Fibroblast of lung (primary cell): Measurements from ENCODE around the gene CCDC192. TPM values are rescaled to one million over a fixed set of nuclear protein-coding genes. Genes with fewer than 3 reads are reported as not detected.

Experiments
- DNase-seq, 2 donors: peaks; one replicate each; pipeline versions ENCODE4 v3.0.0 to v3.0.0-alpha.2; 2010; ENCODE audit warnings: low read depth in 2 of 2
- H2AFZ ChIP-seq: 2 replicates; pipeline ENCODE4 v1.5.1; 2012; ENCODE audit warnings: low read length, control low read depth, inconsistent platforms
- H3K27ac ChIP-seq: 2 replicates; pipeline ENCODE4 v1.5.1; 2011; ENCODE audit warnings: low read length, control low read depth; ENCODE audit not compliant: insufficient read depth
- H3K27me3 ChIP-seq: 2 replicates; pipeline ENCODE4 v1.5.1; 2011; ENCODE audit warnings: mild to moderate bottlenecking, low read length; ENCODE audit not compliant: control insufficient read depth, insufficient read depth
- H3K36me3 ChIP-seq: 2 replicates; pipeline ENCODE4 v1.5.1; 2011; ENCODE audit warnings: low read length; ENCODE audit not compliant: control insufficient read depth, insufficient read depth
- H3K4me1 ChIP-seq: 2 replicates; pipeline ENCODE4 v1.5.1; 2011; ENCODE audit warnings: low read length; ENCODE audit not compliant: control insufficient read depth, insufficient read depth; ENCODE audit errors: extremely low read depth
- H3K4me2 ChIP-seq: 2 replicates; pipeline ENCODE4 v1.5.1; 2011; ENCODE audit warnings: low read length, control low read depth; ENCODE audit not compliant: insufficient read depth; ENCODE audit errors: extremely low read depth
- H3K4me3 ChIP-seq, 4 experiments: fragments of 200-600 bp in 1 of 4; sonication (generic) in 1 of 4; replicated peaks in 1 of 4; 2 replicates each; pipeline ENCODE4 v1.5.1; 2011 to 2016; ENCODE audit warnings: low read length in 4 of 4, low read depth in 3 of 4, mild to moderate bottlenecking in 3 of 4, control low read depth in 2 of 4, inconsistent platforms in 1 of 4, mixed read lengths in 1 of 4; ENCODE audit not compliant: insufficient read depth in 1 of 4; ENCODE audit errors: control extremely low read depth in 1 of 4
- H3K79me2 ChIP-seq: 2 replicates; pipeline ENCODE4 v1.5.1; 2012; ENCODE audit warnings: mild to moderate bottlenecking, low read length, inconsistent platforms; ENCODE audit not compliant: control insufficient read depth, insufficient read depth
- H3K9ac ChIP-seq: 2 replicates; pipeline ENCODE4 v1.5.1; 2011; ENCODE audit warnings: mild to moderate bottlenecking, low read length, control low read depth; ENCODE audit not compliant: insufficient read depth
- H3K9me3 ChIP-seq: 2 replicates; pipeline ENCODE4 v1.5.1; 2012; ENCODE audit warnings: low read depth, low read length; ENCODE audit not compliant: control insufficient read depth, insufficient read depth
- H4K20me1 ChIP-seq: 2 replicates; pipeline ENCODE4 v1.5.1; 2011; ENCODE audit warnings: low read length; ENCODE audit not compliant: control insufficient read depth, insufficient read depth; ENCODE audit errors: extremely low read depth
- EZH2 ChIP-seq: IDR thresholded peaks from 2 replicates; pipeline ENCODE4 v1.5.1; 2012; ENCODE audit warnings: low read length, control low read depth, mild to moderate bottlenecking; ENCODE audit errors: missing control alignments
- polyA plus RNA-seq, 2 donors: library from polyadenylated mRNA; depleted of rRNA in 1 of 2; stranded (reverse) in 1 of 2; unstranded in 1 of 2; fragments of >200 nt; gene quantifications; 2 replicates each; pipeline ENCODE4 v1.2.1, GENCODE V29; 2011 to 2012; ENCODE audit warnings: missing spikeins in 1 of 2
- total RNA-seq: library from RNA; depleted of rRNA; stranded (reverse); fragments of >200 nt; gene quantifications from 2 replicates; pipeline ENCODE4 v1.2.1, GENCODE V29; 2014
- TF ChIP-seq, protein P1 (sequence below), 2 donors: IDR thresholded peaks in 1 of 2; conservative IDR thresholded peaks in 1 of 2; 1 replicate in 1 of 2; 2 replicates in 1 of 2; pipeline ENCODE4 v1.5.1; 2011 to 2012; ENCODE audit warnings: low read length in 2 of 2, control low read depth in 1 of 2, inconsistent platforms in 1 of 2, low read depth in 1 of 2, mild to moderate bottlenecking in 1 of 2

The CCDC192 gene
- total and polyA plus RNA-seq, 2 donors (not counting 1 experiment from before 2014, with no cell fraction given) = not detected

DNA sequence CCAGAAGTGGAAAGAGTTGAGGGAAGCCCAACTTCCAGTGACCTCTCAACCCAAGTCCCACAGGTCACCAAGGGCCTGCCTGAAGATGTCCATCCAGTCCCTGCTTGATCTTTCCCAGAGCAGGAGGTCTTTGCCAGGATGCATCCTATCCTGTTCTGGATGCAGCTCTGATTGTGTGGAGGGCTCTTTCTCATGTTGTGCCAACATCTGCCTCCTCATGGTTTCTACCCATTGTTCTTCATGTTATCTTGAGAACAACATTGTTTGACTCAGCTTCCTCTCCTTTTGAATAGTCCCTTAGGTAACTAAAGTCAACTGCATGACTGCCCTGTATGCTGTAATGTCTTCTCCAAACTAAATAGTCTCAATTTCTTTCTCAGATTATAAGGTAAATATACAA is 169.3 kb downstream of the CCDC192 start:
- H3K36me3 ChIP-seq = no peaks in the 10 kb centered on the region
- H3K4me3 ChIP-seq = no peak overlapping the region
- H3K27ac ChIP-seq = no peak overlapping the region
- TF ChIP-seq EZH2 = no peak
- TF ChIP-seq, protein P1, sequence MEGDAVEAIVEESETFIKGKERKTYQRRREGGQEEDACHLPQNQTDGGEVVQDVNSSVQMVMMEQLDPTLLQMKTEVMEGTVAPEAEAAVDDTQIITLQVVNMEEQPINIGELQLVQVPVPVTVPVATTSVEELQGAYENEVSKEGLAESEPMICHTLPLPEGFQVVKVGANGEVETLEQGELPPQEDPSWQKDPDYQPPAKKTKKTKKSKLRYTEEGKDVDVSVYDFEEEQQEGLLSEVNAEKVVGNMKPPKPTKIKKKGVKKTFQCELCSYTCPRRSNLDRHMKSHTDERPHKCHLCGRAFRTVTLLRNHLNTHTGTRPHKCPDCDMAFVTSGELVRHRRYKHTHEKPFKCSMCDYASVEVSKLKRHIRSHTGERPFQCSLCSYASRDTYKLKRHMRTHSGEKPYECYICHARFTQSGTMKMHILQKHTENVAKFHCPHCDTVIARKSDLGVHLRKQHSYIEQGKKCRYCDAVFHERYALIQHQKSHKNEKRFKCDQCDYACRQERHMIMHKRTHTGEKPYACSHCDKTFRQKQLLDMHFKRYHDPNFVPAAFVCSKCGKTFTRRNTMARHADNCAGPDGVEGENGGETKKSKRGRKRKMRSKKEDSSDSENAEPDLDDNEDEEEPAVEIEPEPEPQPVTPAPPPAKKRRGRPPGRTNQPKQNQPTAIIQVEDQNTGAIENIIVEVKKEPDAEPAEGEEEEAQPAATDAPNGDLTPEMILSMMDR (conservative IDR thresholded peaks at IDR 0.05 in 1 of 2, IDR thresholded peaks at IDR 0.05 in 1 of 2; ENCODE audit: low read depth in 1 of 2, low read length in 2 of 2) = no peak
- H2AFZ ChIP-seq = no peak overlapping the region
- H3K79me2 ChIP-seq = no peaks in the 10 kb centered on the region
- H3K4me1 ChIP-seq = peaks cover 4% of the 10 kb centered on the region
- H3K27me3 ChIP-seq = no peaks in the 10 kb centered on the region
- no peaks in the 10 kb centered on the region for H3K9me3 ChIP-seq
- H4K20me1 ChIP-seq = no peaks in the 10 kb centered on the region
- no peak for DNase-seq
- H3K4me2 ChIP-seq = no peak overlapping the region
- no peak overlapping the region for H3K9ac ChIP-seq

DNA sequence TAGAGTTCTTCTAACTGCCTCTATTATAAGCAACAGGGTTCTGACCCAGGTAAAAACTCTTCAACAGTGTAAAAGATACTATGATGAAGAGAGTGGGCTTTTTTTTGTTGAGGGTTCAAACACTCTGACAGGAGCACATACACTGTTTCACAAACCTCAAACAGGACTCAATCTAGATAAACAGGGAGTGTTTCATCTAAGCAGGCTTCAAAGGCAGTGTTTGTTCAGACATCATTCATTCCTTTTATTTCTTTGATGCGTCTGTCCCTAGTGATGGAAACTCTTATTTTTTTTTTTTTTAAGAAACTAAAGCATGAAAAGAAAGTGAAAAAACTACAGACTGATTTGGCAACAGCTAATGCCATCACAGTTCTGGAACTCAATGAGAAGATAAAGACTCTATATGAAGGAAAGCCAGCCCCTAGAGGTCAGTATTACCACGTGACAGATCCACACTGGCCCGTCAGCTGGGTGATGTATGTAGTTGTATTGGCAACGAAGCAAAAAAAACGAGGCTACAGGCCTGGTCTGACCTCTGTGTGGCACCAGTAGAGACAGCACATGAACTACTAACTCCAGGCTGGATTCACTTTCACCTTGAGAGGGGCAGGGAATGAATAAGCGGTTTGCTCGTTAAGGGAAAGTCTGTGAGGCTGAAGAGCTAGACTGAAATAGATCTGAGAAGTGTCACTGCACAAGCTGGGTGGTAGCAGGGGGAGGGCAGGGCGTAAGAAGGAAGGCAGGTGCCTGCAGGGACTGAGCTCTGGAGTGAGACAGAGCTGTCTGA is 172.2 kb downstream of the CCDC192 start:
- Histone ChIP-seq H4K20me1 (no peaks in the 10 kb centered on the region), H3K9me3 (no peaks in the 10 kb centered on the region), H3K4me2 (no peak overlapping the region), H3K27me3 (no peaks in the 10 kb centered on the region), H3K36me3 (no peaks in the 10 kb centered on the region), H3K4me1 (peaks cover 4% of the 10 kb centered on the region), H3K9ac (no peak overlapping the region), H3K27ac (no peak overlapping the region), H3K4me3 (peak overlapping the region in 1 of 4 experiments; percentile 14), H2AFZ (peak overlapping the region; percentile 57), H3K79me2 (no peaks in the 10 kb centered on the region)
- TF ChIP-seq, protein P1 (conservative IDR thresholded peaks at IDR 0.05 in 1 of 2, IDR thresholded peaks at IDR 0.05 in 1 of 2; ENCODE audit: low read depth in 1 of 2, low read length in 2 of 2) = peak; percentile 13 to 28
- TF ChIP-seq EZH2 = no peak
- peak; percentile 56 to 78 for DNase-seq

DNA sequence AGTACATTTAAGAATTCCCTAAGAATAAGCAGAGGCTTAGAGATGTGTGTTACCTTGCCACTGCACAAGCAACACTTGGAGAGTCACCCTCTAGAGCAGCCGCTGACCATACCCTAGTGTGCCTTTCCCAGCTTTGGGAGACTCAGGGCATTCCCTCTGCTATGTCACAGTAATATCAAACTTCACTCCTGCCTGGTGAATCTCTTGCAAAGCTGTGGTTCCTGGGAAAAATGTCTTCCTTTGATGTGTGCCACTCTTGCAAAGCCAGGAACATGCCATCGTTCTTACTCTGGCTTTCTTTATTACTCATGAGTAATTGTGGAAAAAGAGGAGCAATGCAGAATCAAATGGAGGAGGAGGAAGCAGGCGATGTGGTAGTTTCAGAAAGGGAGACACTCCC is 173.2 kb downstream of the CCDC192 start:
- no peak for TF ChIP-seq EZH2
- TF ChIP-seq, protein P1 (conservative IDR thresholded peaks at IDR 0.05 in 1 of 2, IDR thresholded peaks at IDR 0.05 in 1 of 2; ENCODE audit: low read depth in 1 of 2, low read length in 2 of 2) = no peak

More for the DNA sequence above, 173.2 kb downstream of the CCDC192 start:
- Histone ChIP-seq H4K20me1 (no peaks in the 10 kb centered on the region), H3K4me1 (peaks cover 4% of the 10 kb centered on the region), H2AFZ (no peak overlapping the region), H3K9ac (no peak overlapping the region), H3K79me2 (no peaks in the 10 kb centered on the region), H3K27ac (no peak overlapping the region), H3K36me3 (no peaks in the 10 kb centered on the region), H3K9me3 (no peaks in the 10 kb centered on the region), H3K4me2 (no peak overlapping the region), H3K27me3 (no peaks in the 10 kb centered on the region), H3K4me3 (no peak overlapping the region)
- DNase-seq = peak in 1 of 2 donors; percentile 29
